Activated CD4-positive, alpha-beta T cell treated with anti-CD3 and anti-CD28 coated beads, Interleukin-2, amount 10 ng/mL, durations not matched to agents 24 days and 14 days (primary cell): Measurements from ENCODE around the gene SYT7. TPM values are rescaled to one million over a fixed set of nuclear protein-coding genes. Genes with fewer than 3 reads are reported as not detected.

Source experiments
- DNase-seq: peaks from one replicate; pipeline ENCODE4 v3.0.0; 2022
- H3K27ac Mint-ChIP-seq: one replicate; pipeline ENCODE4 v1.8.0; 2022; ENCODE audit warnings: mild to moderate bottlenecking, mixed read lengths
- H3K27me3 Mint-ChIP-seq: one replicate; pipeline ENCODE4 v1.8.0; 2022; ENCODE audit warnings: mixed read lengths
- H3K36me3 Mint-ChIP-seq: one replicate; pipeline ENCODE4 v1.8.0; 2022; ENCODE audit warnings: low read depth, mild to moderate bottlenecking, mixed read lengths
- H3K4me1 Mint-ChIP-seq: one replicate; pipeline ENCODE4 v1.8.0; 2021; ENCODE audit warnings: mixed read lengths
- H3K4me3 Mint-ChIP-seq: one replicate; pipeline ENCODE4 v1.8.0; 2022; ENCODE audit warnings: mild to moderate bottlenecking, moderate library complexity, mixed read lengths
- H3K9me3 Mint-ChIP-seq: one replicate; pipeline ENCODE4 v1.8.0; 2021; ENCODE audit warnings: mixed read lengths
- intact Hi-C: fragments of 100-400 bp; cut with micrococcal nuclease; formaldehyde crosslinking; loops from one replicate; pipeline ENCODE4 v1.15.1; 2023
- total RNA-seq: library from RNA; stranded (reverse); gene quantifications from 2 replicates; pipeline ENCODE4 v1.2.3, GENCODE V29; 2022

SYT7 gene
- total RNA-seq, 1 donor from 2014 or later: 0.23 TPM

DNA sequence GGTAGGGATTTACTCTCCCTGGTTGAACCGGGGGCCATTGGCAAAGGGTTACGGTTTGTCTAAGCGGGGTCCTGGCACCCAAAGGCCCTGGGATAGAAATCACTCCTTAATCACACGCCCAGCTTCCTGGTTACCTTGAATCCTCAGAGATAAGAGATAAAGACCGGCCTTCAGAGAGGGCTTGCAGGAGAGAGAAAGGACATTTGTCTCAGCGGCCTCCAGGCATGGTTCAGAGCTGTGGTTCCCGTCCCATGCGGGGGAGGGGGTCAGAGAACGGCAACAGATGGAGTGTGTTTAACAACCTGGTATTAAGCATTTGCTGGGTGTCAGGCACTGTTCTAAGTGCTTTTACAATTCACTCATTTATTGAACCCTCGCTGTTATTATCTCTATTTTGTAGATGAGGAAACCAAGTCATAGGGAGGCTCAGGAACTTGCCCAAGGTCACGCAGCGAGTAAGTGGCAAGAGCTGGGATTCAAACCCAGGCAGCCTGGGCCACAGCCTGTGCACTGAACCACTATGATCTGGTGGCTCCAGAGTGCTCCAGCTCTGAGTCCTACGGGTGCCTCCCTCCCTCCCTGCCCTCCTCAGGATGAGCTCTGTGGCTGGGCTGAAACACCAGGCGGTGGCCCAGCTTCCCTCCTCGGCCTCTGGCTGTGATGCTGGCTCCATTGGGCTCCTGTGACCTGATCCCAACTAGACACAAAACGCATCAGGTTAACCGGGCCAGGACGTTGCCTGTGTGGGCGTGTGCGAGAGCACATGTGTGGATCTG, 53.7 kb downstream of the SYT7 start:
- H3K4me3 Mint-ChIP-seq: no peak overlapping the region
- no peak for DNase-seq
- intact Hi-C loops: no loop called here
- H3K27me3 Mint-ChIP-seq: peaks cover 2% of the 10 kb centered on the region
- no peaks in the 10 kb centered on the region for H3K36me3 Mint-ChIP-seq
- H3K27ac Mint-ChIP-seq: no peak overlapping the region
- no peaks in the 10 kb centered on the region for H3K4me1 Mint-ChIP-seq
- no peaks in the 10 kb centered on the region for H3K9me3 Mint-ChIP-seq

- intact Hi-C loops: no loop called here
- Mint-ChIP-seq H3K4me3 (no peak overlapping the region), H3K27me3 (peaks cover 2% of the 10 kb centered on the region), H3K9me3 (no peaks in the 10 kb centered on the region), H3K4me1 (no peaks in the 10 kb centered on the region), H3K27ac (no peak overlapping the region), H3K36me3 (no peaks in the 10 kb centered on the region)
- no peak for DNase-seq
These were observed 54.6 kb downstream of the SYT7 start for GRCh38 chr11:61526229-61526628.

DNA sequence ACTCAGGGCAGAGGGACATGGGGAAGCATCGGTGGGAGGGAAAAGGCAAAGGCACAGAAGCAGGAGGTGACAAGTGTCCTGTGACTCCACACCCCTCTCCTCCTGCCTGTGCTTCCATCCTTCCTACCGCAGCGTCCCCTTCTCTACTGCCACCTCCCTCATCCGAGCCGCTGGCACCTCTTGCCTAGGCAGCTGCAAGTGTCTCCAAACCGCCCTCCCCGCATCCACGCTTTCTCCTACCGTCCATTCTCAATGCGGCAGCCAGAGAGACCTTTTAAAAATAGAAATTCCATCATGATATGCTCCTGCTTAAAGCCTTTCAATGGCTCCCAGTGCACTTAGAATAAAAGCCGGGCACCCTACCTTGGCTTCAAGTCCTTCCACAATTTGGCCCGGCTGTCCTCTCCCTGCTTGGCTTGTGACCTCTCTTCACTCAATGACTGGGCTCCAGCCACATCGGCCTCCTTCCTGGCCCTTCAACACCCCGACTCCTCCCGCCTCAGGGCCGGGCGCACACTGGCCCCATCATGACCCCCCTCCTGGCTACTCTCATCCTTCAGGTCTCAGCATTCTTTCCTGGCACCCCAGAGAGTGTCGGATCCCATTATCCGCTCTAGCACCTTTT, 55.8 kb downstream of the SYT7 start:
- Mint-ChIP-seq H3K4me1 (no peaks in the 10 kb centered on the region), H3K9me3 (no peaks in the 10 kb centered on the region), H3K27ac (no peak overlapping the region), H3K27me3 (peaks cover 2% of the 10 kb centered on the region), H3K4me3 (no peak overlapping the region), H3K36me3 (no peaks in the 10 kb centered on the region)
- no peak for DNase-seq
- intact Hi-C loops: no loop called here

DNA sequence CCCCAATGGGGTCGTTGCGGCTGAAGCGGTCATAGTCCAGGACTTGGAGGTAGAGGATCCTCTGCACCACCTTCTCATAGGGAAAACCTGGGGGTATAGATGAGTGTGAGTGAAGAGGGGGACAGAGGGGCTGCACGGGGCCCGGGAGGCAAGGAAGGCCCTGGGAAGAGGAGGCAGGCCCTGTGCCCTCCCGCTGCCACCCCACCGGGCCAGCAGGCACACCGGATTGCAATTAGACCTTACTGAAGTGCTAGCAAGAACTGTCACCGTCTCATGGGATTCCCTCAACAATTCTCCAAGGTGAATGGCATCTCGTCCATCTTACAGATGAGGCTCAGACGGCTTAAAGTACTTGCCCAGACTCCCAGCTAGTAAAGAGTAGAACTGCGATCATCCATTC, 56.4 kb downstream of the SYT7 start:
- Mint-ChIP-seq H3K27ac (no peak overlapping the region), H3K9me3 (no peaks in the 10 kb centered on the region), H3K4me3 (no peak overlapping the region), H3K4me1 (no peaks in the 10 kb centered on the region), H3K27me3 (peaks cover 2% of the 10 kb centered on the region), H3K36me3 (no peaks in the 10 kb centered on the region)
- DNase-seq: no peak
- intact Hi-C loops: no loop called here

DNA sequence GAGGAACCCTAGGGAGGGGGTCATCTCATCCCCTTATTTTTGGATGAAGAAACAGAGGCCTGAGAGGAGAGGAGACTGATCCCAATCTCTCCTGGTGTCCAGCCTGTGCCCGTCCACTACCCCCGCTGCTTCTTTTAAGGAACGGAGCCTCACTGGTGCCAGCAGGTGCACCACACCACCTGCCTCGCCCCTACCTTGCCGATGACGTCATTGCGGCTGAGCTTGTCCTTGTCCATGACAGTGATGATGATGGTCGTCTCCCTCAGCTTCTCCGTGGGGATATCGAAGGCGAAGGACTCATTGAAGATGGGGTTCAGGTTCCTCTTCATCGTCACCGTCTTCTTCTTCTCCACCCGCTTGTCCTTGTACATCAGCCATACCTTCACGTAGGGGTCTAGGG, 58.0 kb downstream of the SYT7 start:
- Mint-ChIP-seq H3K9me3 (no peaks in the 10 kb centered on the region), H3K4me3 (no peak overlapping the region), H3K27me3 (peaks cover 4% of the 10 kb centered on the region), H3K4me1 (no peaks in the 10 kb centered on the region), H3K36me3 (no peaks in the 10 kb centered on the region), H3K27ac (no peak overlapping the region)
- intact Hi-C loops: no loop called here
- no peak for DNase-seq

DNA sequence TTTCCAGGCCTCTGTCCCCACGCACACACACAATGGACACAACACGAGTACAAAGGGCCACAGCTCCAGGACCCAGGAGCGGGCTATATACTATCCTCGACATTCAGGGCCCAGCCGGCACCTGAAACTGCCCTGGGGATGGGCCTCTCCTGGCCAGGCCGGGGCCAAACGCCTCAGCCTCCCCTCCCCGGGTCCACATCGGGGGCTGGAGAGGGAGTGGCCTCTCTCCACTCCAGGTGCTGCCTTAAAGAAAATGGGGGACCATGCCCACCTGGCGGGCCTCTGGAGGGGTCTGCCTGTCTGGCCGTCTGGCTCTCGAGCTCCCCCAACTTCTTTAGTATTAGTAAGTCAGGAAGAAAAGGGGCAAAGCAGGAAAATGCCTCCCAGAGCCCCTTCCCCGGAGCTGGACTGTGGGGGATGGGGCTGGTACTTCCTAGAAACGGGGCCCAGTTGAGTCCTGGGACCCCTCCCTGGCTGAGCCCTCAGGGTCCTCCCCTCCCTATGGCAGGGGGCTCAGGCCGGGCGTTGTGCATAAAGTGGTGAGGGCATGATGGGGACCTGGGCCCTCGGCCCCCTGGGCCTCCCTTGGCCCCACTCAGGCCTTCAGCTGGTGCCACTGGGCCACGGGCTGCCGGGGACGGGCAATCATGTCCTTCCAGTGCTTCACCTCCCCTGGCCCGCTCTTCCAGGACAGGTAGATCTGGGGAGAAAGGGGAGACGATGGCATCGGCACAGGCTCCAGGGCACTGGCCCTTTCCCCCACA, 62.7 kb downstream of the SYT7 start:
- DNase-seq: no peak
- H3K36me3 Mint-ChIP-seq: no peaks in the 10 kb centered on the region
- H3K4me3 Mint-ChIP-seq: no peak overlapping the region
- H3K4me1 Mint-ChIP-seq: peaks cover 4% of the 10 kb centered on the region
- intact Hi-C loops: no loop called here
- no peak overlapping the region for H3K27ac Mint-ChIP-seq
- H3K27me3 Mint-ChIP-seq: peaks cover 10% of the 10 kb centered on the region
- H3K9me3 Mint-ChIP-seq: no peaks in the 10 kb centered on the region

GRCh38 chr11:61516675-61517572, 64.0 kb downstream of the SYT7 start:
- intact Hi-C loops: loop anchor here (1.0 kb wide), 2 partner anchors 40 to 71 kb away; no protein-coding TSS in a partner anchor
- peak; percentile 88 for DNase-seq
- no peaks in the 10 kb centered on the region for H3K36me3 Mint-ChIP-seq
- peaks cover 13% of the 10 kb centered on the region for H3K27me3 Mint-ChIP-seq
- H3K4me1 Mint-ChIP-seq: peaks cover 5% of the 10 kb centered on the region
- H3K9me3 Mint-ChIP-seq: no peaks in the 10 kb centered on the region
- no peak overlapping the region for H3K27ac Mint-ChIP-seq
- H3K4me3 Mint-ChIP-seq: peak overlapping the region; percentile 51

GRCh38 chr11:61516191-61516590, 64.7 kb downstream of the SYT7 start:
- H3K9me3 Mint-ChIP-seq: no peaks in the 10 kb centered on the region
- intact Hi-C loops: no loop called here
- H3K27me3 Mint-ChIP-seq: peaks cover 16% of the 10 kb centered on the region
- peaks cover 5% of the 10 kb centered on the region for H3K4me1 Mint-ChIP-seq
- no peak overlapping the region for H3K27ac Mint-ChIP-seq
- H3K4me3 Mint-ChIP-seq: no peak overlapping the region
- DNase-seq: peak; percentile 58
- no peaks in the 10 kb centered on the region for H3K36me3 Mint-ChIP-seq

DNA sequence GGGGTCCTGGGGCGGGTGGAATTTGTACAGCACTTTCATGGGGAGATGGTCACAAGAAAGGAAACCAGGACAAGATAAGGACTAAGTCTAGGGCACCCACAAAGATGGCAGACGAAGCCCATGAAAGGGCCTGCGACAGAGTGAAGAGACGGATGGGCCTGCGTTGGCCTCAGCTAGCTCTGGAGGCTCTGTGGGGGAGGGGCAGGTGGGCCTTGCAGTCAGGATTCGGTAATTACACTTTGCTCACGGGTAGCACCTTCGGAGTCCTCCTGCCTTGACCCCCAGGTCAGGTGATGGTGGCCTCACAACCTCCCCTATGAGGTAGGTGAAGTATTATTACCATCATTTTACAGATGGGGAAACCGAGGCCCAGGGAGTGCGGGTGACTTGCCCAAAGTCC, 65.2 kb downstream of the SYT7 start:
- H3K4me1 Mint-ChIP-seq: peaks cover 5% of the 10 kb centered on the region
- no peak overlapping the region for H3K27ac Mint-ChIP-seq
- intact Hi-C loops: no loop called here
- no peak overlapping the region for H3K4me3 Mint-ChIP-seq
- no peak for DNase-seq
- no peaks in the 10 kb centered on the region for H3K9me3 Mint-ChIP-seq
- no peaks in the 10 kb centered on the region for H3K36me3 Mint-ChIP-seq
- peaks cover 17% of the 10 kb centered on the region for H3K27me3 Mint-ChIP-seq

- H3K4me1 Mint-ChIP-seq: peaks cover 5% of the 10 kb centered on the region
These were observed 66.6 kb downstream of the SYT7 start for GRCh38 chr11:61514050-61514917.

GRCh38 chr11:61513143-61513765, 67.6 kb downstream of the SYT7 start:
- no peak for DNase-seq
- Mint-ChIP-seq H3K4me3 (no peak overlapping the region), H3K4me1 (peaks cover 5% of the 10 kb centered on the region)

More at GRCh38 chr11:61514050-61514917, 66.6 kb downstream of the SYT7 start:
- Mint-ChIP-seq H3K27me3 (peaks cover 18% of the 10 kb centered on the region), H3K36me3 (no peaks in the 10 kb centered on the region), H3K27ac (no peak overlapping the region), H3K9me3 (no peaks in the 10 kb centered on the region), H3K4me3 (no peak overlapping the region)
- no peak for DNase-seq
- intact Hi-C loops: no loop called here

GRCh38 chr11:61512435-61512834, 68.4 kb downstream of the SYT7 start:
- no peak for DNase-seq
- Mint-ChIP-seq H3K4me3 (no peak overlapping the region), H3K36me3 (no peaks in the 10 kb centered on the region), H3K9me3 (no peaks in the 10 kb centered on the region), H3K27me3 (peaks cover 26% of the 10 kb centered on the region), H3K27ac (no peak overlapping the region), H3K4me1 (peaks cover 9% of the 10 kb centered on the region)
- intact Hi-C loops: no loop called here

More at GRCh38 chr11:61513143-61513765, 67.6 kb downstream of the SYT7 start:
- Mint-ChIP-seq H3K36me3 (no peaks in the 10 kb centered on the region), H3K27ac (no peak overlapping the region), H3K27me3 (peaks cover 18% of the 10 kb centered on the region), H3K9me3 (no peaks in the 10 kb centered on the region)
- intact Hi-C loops: no loop called here
